Nephron progenitor cell (in vitro differentiated cells): ENCODE measurements around the gene B3GALT2.
A peak's percentile ranks its signal among the peaks of the same experiment; 100 is the strongest.

Experiments used
- DNase-seq: peaks from one replicate; pipeline ENCODE4 v3.0.0; 2021
- H3K27ac Mint-ChIP-seq: 2 replicates; pipeline ENCODE4 v1.8.0; 2021; ENCODE audit warnings: mild to moderate bottlenecking, moderate library complexity, mixed read lengths
- H3K27me3 Mint-ChIP-seq: 2 replicates; pipeline ENCODE4 v1.8.0; 2021; ENCODE audit warnings: mild to moderate bottlenecking, low read depth, mixed read lengths; ENCODE audit not compliant: poor library complexity
- H3K36me3 Mint-ChIP-seq: 2 replicates; pipeline ENCODE4 v1.8.0; 2021; ENCODE audit warnings: low read depth, mixed read lengths
- H3K4me1 Mint-ChIP-seq: 2 replicates; pipeline ENCODE4 v1.8.0; 2021; ENCODE audit warnings: mixed read lengths
- H3K4me3 Mint-ChIP-seq: 2 replicates; pipeline ENCODE4 v1.8.0; 2021; ENCODE audit warnings: mild to moderate bottlenecking, moderate library complexity, mixed read lengths
- H3K9me3 Mint-ChIP-seq: 2 replicates; pipeline ENCODE4 v1.8.0; 2021; ENCODE audit warnings: mild to moderate bottlenecking, moderate library complexity, mixed read lengths
- CTCF ChIP-seq: fragments of 200-600 bp; sonication (generic); IDR thresholded peaks from 2 replicates; pipeline ENCODE4 v1.5.0; 2021; ENCODE audit warnings: antibody characterized with exemption

Gene B3GALT2

GRCh38 chr1:193219391-193219790 lies 33.0 kb upstream of the B3GALT2 start:
- H3K9me3 Mint-ChIP-seq, result peaks cover 12% of the 10 kb centered on the region

GRCh38 chr1:193216920-193217319 lies 30.5 kb upstream of the B3GALT2 start:
- DNase-seq, result no peak
- Mint-ChIP-seq H3K27ac (peak overlapping the region; percentile 68), H3K27me3 (no peaks in the 10 kb centered on the region), H3K36me3 (peaks cover 84% of the 10 kb centered on the region), H3K4me1 (no peaks in the 10 kb centered on the region), H3K4me3 (no peak overlapping the region), H3K9me3 (peaks cover 19% of the 10 kb centered on the region)
- no peak for TF ChIP-seq CTCF

More at GRCh38 chr1:193219391-193219790, 33.0 kb upstream of the B3GALT2 start:
- no peak for DNase-seq
- H3K4me3 Mint-ChIP-seq, result no peak overlapping the region
- no peak for TF ChIP-seq CTCF
- H3K27ac Mint-ChIP-seq, result no peak overlapping the region
- H3K27me3 Mint-ChIP-seq, result no peaks in the 10 kb centered on the region
- peaks cover 78% of the 10 kb centered on the region for H3K36me3 Mint-ChIP-seq
- no peaks in the 10 kb centered on the region for H3K4me1 Mint-ChIP-seq

GRCh38 chr1:193213998-193214397 lies 27.6 kb upstream of the B3GALT2 start:
- Mint-ChIP-seq H3K4me3 (no peak overlapping the region), H3K36me3 (peaks cover 94% of the 10 kb centered on the region)

GRCh38 chr1:193212637-193213036 lies 26.2 kb upstream of the B3GALT2 start:
- no peak for TF ChIP-seq CTCF
- H3K36me3 Mint-ChIP-seq, result peaks cover 94% of the 10 kb centered on the region
- peaks cover 46% of the 10 kb centered on the region for H3K9me3 Mint-ChIP-seq
- DNase-seq, result no peak
- no peak overlapping the region for H3K4me3 Mint-ChIP-seq
- H3K27ac Mint-ChIP-seq, result no peak overlapping the region
- peaks cover 7% of the 10 kb centered on the region for H3K4me1 Mint-ChIP-seq
- H3K27me3 Mint-ChIP-seq, result no peaks in the 10 kb centered on the region

More at GRCh38 chr1:193213998-193214397, 27.6 kb upstream of the B3GALT2 start:
- TF ChIP-seq CTCF, result no peak
- peaks cover 32% of the 10 kb centered on the region for H3K9me3 Mint-ChIP-seq
- peaks cover 7% of the 10 kb centered on the region for H3K4me1 Mint-ChIP-seq
- no peak overlapping the region for H3K27ac Mint-ChIP-seq
- no peaks in the 10 kb centered on the region for H3K27me3 Mint-ChIP-seq
- no peak for DNase-seq

- no peak overlapping the region for H3K4me3 Mint-ChIP-seq
- no peak for TF ChIP-seq CTCF
- H3K9me3 Mint-ChIP-seq, result peaks cover 57% of the 10 kb centered on the region
- no peaks in the 10 kb centered on the region for H3K27me3 Mint-ChIP-seq
- DNase-seq, result no peak
- no peak overlapping the region for H3K27ac Mint-ChIP-seq
- H3K4me1 Mint-ChIP-seq, result peaks cover 7% of the 10 kb centered on the region
- H3K36me3 Mint-ChIP-seq, result peaks cover 94% of the 10 kb centered on the region
These were observed 25.1 kb upstream of the B3GALT2 start for GRCh38 chr1:193211539-193211938.

- no peak overlapping the region for H3K27ac Mint-ChIP-seq
- no peaks in the 10 kb centered on the region for H3K27me3 Mint-ChIP-seq
- H3K4me1 Mint-ChIP-seq, result peaks cover 7% of the 10 kb centered on the region
- no peak for TF ChIP-seq CTCF
- no peak for DNase-seq
- no peak overlapping the region for H3K4me3 Mint-ChIP-seq
- peaks cover 58% of the 10 kb centered on the region for H3K9me3 Mint-ChIP-seq
- H3K36me3 Mint-ChIP-seq, result peaks cover 94% of the 10 kb centered on the region
These were observed 24.6 kb upstream of the B3GALT2 start for GRCh38 chr1:193210996-193211395.
